Body of pancreas (tissue), 4 donors: ENCODE results near the gene CCDC120.

Experiments used
- POLR2A ChIP-seq, 3 donors: fragments of 450-650 bp; IDR thresholded peaks; one replicate each; pipeline ENCODE4 v1.6.1; 2016; ENCODE audit warnings: antibody characterized with exemption in 3 of 3, mild to moderate bottlenecking in 2 of 3
- TF ChIP-seq, protein P1 (sequence below), 7 experiments: fragments of 450-650 bp in 4 of 7; fragments of 200-600 bp in 3 of 7; sonication (generic) in 3 of 7; IDR thresholded peaks; one replicate each; pipeline ENCODE4 v1.5.1; 2016 to 2019; ENCODE audit warnings: antibody characterized with exemption in 7 of 7

DNA sequence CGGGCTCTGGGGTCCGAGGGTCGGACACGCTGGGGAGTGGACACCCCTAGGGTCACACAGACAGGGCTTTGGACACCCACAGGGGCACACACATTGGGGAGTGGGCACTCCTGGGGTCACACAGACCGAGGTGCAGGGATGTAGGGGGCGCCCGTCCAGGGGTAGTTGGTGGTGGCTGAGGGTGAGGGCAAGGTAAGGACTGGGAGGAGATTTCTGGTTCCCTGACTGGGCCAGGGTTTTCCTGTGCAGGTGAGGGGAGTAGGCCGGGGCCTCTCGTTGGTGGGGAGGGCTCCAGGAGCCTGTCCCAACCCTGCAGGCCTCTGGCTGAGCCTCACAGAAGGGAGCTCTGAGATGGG is 42.8 kb downstream of the CCDC120 start:
- TF ChIP-seq, protein P1, sequence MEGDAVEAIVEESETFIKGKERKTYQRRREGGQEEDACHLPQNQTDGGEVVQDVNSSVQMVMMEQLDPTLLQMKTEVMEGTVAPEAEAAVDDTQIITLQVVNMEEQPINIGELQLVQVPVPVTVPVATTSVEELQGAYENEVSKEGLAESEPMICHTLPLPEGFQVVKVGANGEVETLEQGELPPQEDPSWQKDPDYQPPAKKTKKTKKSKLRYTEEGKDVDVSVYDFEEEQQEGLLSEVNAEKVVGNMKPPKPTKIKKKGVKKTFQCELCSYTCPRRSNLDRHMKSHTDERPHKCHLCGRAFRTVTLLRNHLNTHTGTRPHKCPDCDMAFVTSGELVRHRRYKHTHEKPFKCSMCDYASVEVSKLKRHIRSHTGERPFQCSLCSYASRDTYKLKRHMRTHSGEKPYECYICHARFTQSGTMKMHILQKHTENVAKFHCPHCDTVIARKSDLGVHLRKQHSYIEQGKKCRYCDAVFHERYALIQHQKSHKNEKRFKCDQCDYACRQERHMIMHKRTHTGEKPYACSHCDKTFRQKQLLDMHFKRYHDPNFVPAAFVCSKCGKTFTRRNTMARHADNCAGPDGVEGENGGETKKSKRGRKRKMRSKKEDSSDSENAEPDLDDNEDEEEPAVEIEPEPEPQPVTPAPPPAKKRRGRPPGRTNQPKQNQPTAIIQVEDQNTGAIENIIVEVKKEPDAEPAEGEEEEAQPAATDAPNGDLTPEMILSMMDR (IDR thresholded peaks at IDR 0.05): no peak
- no peak for TF ChIP-seq POLR2A (IDR thresholded peaks at IDR 0.05)
